Breast epithelium (tissue), 4 donors: ENCODE results near the gene CNNM3. TPM values are rescaled to one million over a fixed set of nuclear protein-coding genes. Genes with fewer than 3 reads are reported as not detected.

Source experiments
- DNase-seq, 2 donors: peaks; one replicate each; pipeline ENCODE4 v3.0.0-alpha.2; 2019; ENCODE audit warnings: low spot score in 2 of 2
- H3K27ac ChIP-seq, 2 donors: fragments of 200-600 bp; sonication (generic) in 1 of 2; one replicate each; pipeline ENCODE4 v1.5.1; 2016 to 2019; ENCODE audit warnings: mild to moderate bottlenecking in 1 of 2
- H3K27me3 ChIP-seq, 2 donors: fragments of 200-600 bp; sonication (generic) in 1 of 2; one replicate each; pipeline versions ENCODE4 v1.5.1 to v1.6.0; 2017 to 2019; ENCODE audit warnings: control low read depth in 1 of 2, mild to moderate bottlenecking in 1 of 2
- H3K36me3 ChIP-seq: fragments of 200-600 bp; one replicate; pipeline ENCODE4 v1.5.1; 2019
- H3K4me1 ChIP-seq, 2 donors: fragments of 200-600 bp; sonication (generic); one replicate each; pipeline ENCODE4 v1.5.1; 2016 to 2019; ENCODE audit warnings: control low read depth in 1 of 2
- H3K4me3 ChIP-seq, 3 donors: fragments of 200-600 bp; sonication (generic); 1 replicate in 2 of 3; 2 replicates in 1 of 3; pipeline ENCODE4 v1.5.1; 2016 to 2019; ENCODE audit warnings: mild to moderate bottlenecking in 3 of 3, moderate library complexity in 2 of 3
- H3K9me3 ChIP-seq, 2 donors: fragments of 200-600 bp; sonication (generic) in 1 of 2; one replicate each; pipeline ENCODE4 v1.5.1; 2016 to 2019; ENCODE audit warnings: control low read depth in 1 of 2
- CTCF ChIP-seq, 3 donors: fragments of 450-650 bp; IDR thresholded peaks; one replicate each; pipeline ENCODE4 v1.5.1; 2016 to 2017; ENCODE audit warnings: antibody characterized with exemption in 3 of 3, mild to moderate bottlenecking in 3 of 3, moderate library complexity in 3 of 3
- POLR2A ChIP-seq: fragments of 450-650 bp; IDR thresholded peaks from one replicate; pipeline ENCODE4 v1.6.1; 2016; ENCODE audit warnings: antibody characterized with exemption, mild to moderate bottlenecking, moderate library complexity
- POLR2AphosphoS5 ChIP-seq, 3 donors: sonication (generic); formaldehyde crosslinking; IDR thresholded peaks; one replicate each; pipeline ENCODE4 v1.6.1; 2017; ENCODE audit warnings: antibody characterized with exemption in 3 of 3
- intact Hi-C: fragments of 100-400 bp; cut with DNase I; formaldehyde crosslinking; loops from one replicate; pipeline ENCODE4 v1.15.1; 2023; ENCODE audit warnings: low total_unique reads
- total RNA-seq, 3 donors: library from RNA; depleted of rRNA; stranded (reverse); fragments of >200 nt; gene quantifications; one replicate each; pipeline ENCODE4 v1.1.0, GENCODE V29; 2016

Gene CNNM3
- total RNA-seq, 3 donors from 2014 or later: 7.5 to 13.8 (median 11.8) TPM

GRCh38 chr2:96844405-96844808 is 28.3 kb downstream of the CNNM3 start:
- H3K36me3 ChIP-seq: no peaks in the 10 kb centered on the region
- H3K4me3 ChIP-seq: no peak overlapping the region
- no peak for DNase-seq
- no peaks in the 10 kb centered on the region for H3K9me3 ChIP-seq
- no peaks in the 10 kb centered on the region for H3K27me3 ChIP-seq
- TF ChIP-seq CTCF (IDR thresholded peaks at IDR 0.05) (no peak), POLR2AphosphoS5 (IDR thresholded peaks at IDR 0.05) (no peak), POLR2A (no peak)
- intact Hi-C loops: no loop called here
- H3K4me1 ChIP-seq: no peaks in the 10 kb centered on the region
- H3K27ac ChIP-seq: no peak overlapping the region

- no peak overlapping the region for H3K27ac ChIP-seq
Measured at GRCh38 chr2:96846825-96847224, 30.8 kb downstream of the CNNM3 start.

GRCh38 chr2:96847586-96847985 is 31.5 kb downstream of the CNNM3 start:
- intact Hi-C loops: no loop called here
- Histone ChIP-seq H3K27ac (no peak overlapping the region), H3K9me3 (no peaks in the 10 kb centered on the region), H3K27me3 (no peaks in the 10 kb centered on the region), H3K4me3 (no peak overlapping the region), H3K36me3 (no peaks in the 10 kb centered on the region), H3K4me1 (no peaks in the 10 kb centered on the region)
- TF ChIP-seq CTCF (IDR thresholded peaks at IDR 0.05) (no peak), POLR2AphosphoS5 (IDR thresholded peaks at IDR 0.05) (no peak), POLR2A (no peak)
- no peak for DNase-seq

More at GRCh38 chr2:96846825-96847224, 30.8 kb downstream of the CNNM3 start:
- Histone ChIP-seq H3K4me3 (no peak overlapping the region), H3K9me3 (no peaks in the 10 kb centered on the region), H3K36me3 (no peaks in the 10 kb centered on the region), H3K4me1 (no peaks in the 10 kb centered on the region), H3K27me3 (no peaks in the 10 kb centered on the region)
- DNase-seq: no peak
- TF ChIP-seq CTCF (IDR thresholded peaks at IDR 0.05): no peak
- TF ChIP-seq POLR2AphosphoS5 (IDR thresholded peaks at IDR 0.05): no peak
- TF ChIP-seq POLR2A: no peak
- intact Hi-C loops: no loop called here

GRCh38 chr2:96848264-96848663 is 32.2 kb downstream of the CNNM3 start:
- TF ChIP-seq POLR2AphosphoS5 (IDR thresholded peaks at IDR 0.05) (no peak), CTCF (IDR thresholded peaks at IDR 0.05) (no peak), POLR2A (no peak)
- Histone ChIP-seq H3K4me1 (no peaks in the 10 kb centered on the region), H3K36me3 (no peaks in the 10 kb centered on the region), H3K27ac (no peak overlapping the region), H3K4me3 (no peak overlapping the region), H3K9me3 (no peaks in the 10 kb centered on the region), H3K27me3 (no peaks in the 10 kb centered on the region)
- no peak for DNase-seq
- intact Hi-C loops: no loop called here

GRCh38 chr2:96852667-96853066 is 36.6 kb downstream of the CNNM3 start:
- intact Hi-C loops: no loop called here
- Histone ChIP-seq H3K4me3 (no peak overlapping the region), H3K27me3 (no peaks in the 10 kb centered on the region), H3K4me1 (no peaks in the 10 kb centered on the region), H3K36me3 (no peaks in the 10 kb centered on the region), H3K9me3 (no peaks in the 10 kb centered on the region), H3K27ac (no peak overlapping the region)
- no peak for DNase-seq
- TF ChIP-seq POLR2A (no peak), POLR2AphosphoS5 (IDR thresholded peaks at IDR 0.05) (no peak), CTCF (IDR thresholded peaks at IDR 0.05) (no peak)
